ENCODE data around the gene PARPBP. TPM values are rescaled to one million over a fixed set of nuclear protein-coding genes. Genes with fewer than 3 reads are reported as not detected.
A peak's percentile ranks its signal among the peaks of the same experiment; 100 is the strongest.
"Not testable (repeated sequence)": the region's sequence is repeated elsewhere in the genome, so short reads cannot be mapped to it uniquely, and the experiment has no call there.

PARPBP gene
- polyA plus RNA-seq, 1 of the 3 experiments (the other 2 are of a cell fraction), result 3.1 TPM

GRCh38 chr12:102119674-102120563, at the start of gene PARPBP, which contains the start of gene NUP37 (continued):
- TF ChIP-seq, protein P1, sequence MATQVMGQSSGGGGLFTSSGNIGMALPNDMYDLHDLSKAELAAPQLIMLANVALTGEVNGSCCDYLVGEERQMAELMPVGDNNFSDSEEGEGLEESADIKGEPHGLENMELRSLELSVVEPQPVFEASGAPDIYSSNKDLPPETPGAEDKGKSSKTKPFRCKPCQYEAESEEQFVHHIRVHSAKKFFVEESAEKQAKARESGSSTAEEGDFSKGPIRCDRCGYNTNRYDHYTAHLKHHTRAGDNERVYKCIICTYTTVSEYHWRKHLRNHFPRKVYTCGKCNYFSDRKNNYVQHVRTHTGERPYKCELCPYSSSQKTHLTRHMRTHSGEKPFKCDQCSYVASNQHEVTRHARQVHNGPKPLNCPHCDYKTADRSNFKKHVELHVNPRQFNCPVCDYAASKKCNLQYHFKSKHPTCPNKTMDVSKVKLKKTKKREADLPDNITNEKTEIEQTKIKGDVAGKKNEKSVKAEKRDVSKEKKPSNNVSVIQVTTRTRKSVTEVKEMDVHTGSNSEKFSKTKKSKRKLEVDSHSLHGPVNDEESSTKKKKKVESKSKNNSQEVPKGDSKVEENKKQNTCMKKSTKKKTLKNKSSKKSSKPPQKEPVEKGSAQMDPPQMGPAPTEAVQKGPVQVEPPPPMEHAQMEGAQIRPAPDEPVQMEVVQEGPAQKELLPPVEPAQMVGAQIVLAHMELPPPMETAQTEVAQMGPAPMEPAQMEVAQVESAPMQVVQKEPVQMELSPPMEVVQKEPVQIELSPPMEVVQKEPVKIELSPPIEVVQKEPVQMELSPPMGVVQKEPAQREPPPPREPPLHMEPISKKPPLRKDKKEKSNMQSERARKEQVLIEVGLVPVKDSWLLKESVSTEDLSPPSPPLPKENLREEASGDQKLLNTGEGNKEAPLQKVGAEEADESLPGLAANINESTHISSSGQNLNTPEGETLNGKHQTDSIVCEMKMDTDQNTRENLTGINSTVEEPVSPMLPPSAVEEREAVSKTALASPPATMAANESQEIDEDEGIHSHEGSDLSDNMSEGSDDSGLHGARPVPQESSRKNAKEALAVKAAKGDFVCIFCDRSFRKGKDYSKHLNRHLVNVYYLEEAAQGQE (IDR thresholded peaks at IDR 0.05; ENCODE audit: low read depth, low read length), result peak; percentile 57; the same call in 1 of the 2 replicates
- TF ChIP-seq ELF1 (IDR thresholded peaks at IDR 0.05) (peak; percentile 87), GATA2 (CRISPR knock-in tag; IDR thresholded peaks at IDR 0.05) (no peak), RFX5 (IDR thresholded peaks at IDR 0.05; ENCODE audit: low read length) (no peak), RCOR1 (IDR thresholded peaks at IDR 0.05; ENCODE audit: low read length) (peak; percentile 8; the same call in 1 of the 2 replicates), SIN3A (IDR thresholded peaks at IDR 0.05; ENCODE audit: borderline replicate concordance, low read depth, low read length) (peak; percentile 98), JUND (IDR thresholded peaks at IDR 0.05) (no peak), EZH2phosphoT487 (IDR thresholded peaks at IDR 0.05; ENCODE audit: borderline replicate concordance, low read depth) (no peak), FOXM1 (IDR thresholded peaks at IDR 0.05; ENCODE audit: low read depth) (peak; percentile 99), RAD21 (IDR thresholded peaks at IDR 0.05; ENCODE audit: low read length) (no peak), FOXJ3 (CRISPR knock-in tag; IDR thresholded peaks at IDR 0.05) (no peak), MXI1 (IDR thresholded peaks at IDR 0.05; ENCODE audit: low read depth, low read length) (peak; percentile 83; the same call in 1 of the 2 replicates), TAF1 (IDR thresholded peaks at IDR 0.05; ENCODE audit: borderline replicate concordance, low read depth, low read length) (peak; percentile 92)

GRCh38 chr12:102072092-102072491, 47.9 kb upstream of the PARPBP start:
- H3K4me3 ChIP-seq (ENCODE audit: low read depth in 2 of 2, low read length in 1 of 2); H3K9ac ChIP-seq; H4K20me1 ChIP-seq (ENCODE audit: insufficient read depth); H3K27ac ChIP-seq (ENCODE audit: low read depth in 2 of 2, low read length in 1 of 2); H3K9me2 ChIP-seq; H2AFZ ChIP-seq (ENCODE audit: low read depth); CTCF ChIA-PET; H3K79me2 ChIP-seq (ENCODE audit: insufficient read depth); H3K4me2 ChIP-seq; H3K9me3 ChIP-seq; DNase-seq; H3K27me3 ChIP-seq (ENCODE audit: insufficient read depth); POLR2A ChIA-PET; H3K4me1 ChIP-seq (ENCODE audit: control insufficient read depth in 1 of 2, insufficient read depth in 2 of 2, low read depth in 1 of 2, low read length in 1 of 2): not testable (repeated sequence)
- 96% methylated on average over 7 of the region's 7 CpGs for WGBS (ENCODE audit: low lambda C conversion rate)
- Histone ChIP-seq H3K36me3 (replicated peaks in 1 of 2; ENCODE audit: control insufficient read depth in 1 of 2, insufficient read depth in 2 of 2, low read length in 1 of 2) (peaks cover 33% of the 10 kb centered on the region in 2 experiments), H3F3A (replicated peaks; ENCODE audit: insufficient read depth) (peaks cover 12% of the 10 kb centered on the region)

Measured in SK-N-SH (cell line).